D721Med (cell line): ENCODE measurements around the gene KCNT1.

Experiments
- DNase-seq: peaks from one replicate; pipeline ENCODE4 v3.0.0; 2011; ENCODE audit warnings: low spot score; ENCODE audit not compliant: insufficient read length
- FAIRE-seq: peaks from 2 replicates; lab custom pipeline; 2011; peaks lifted over from hg19 to GRCh38; lab: Jason Lieb, UNC
- TF ChIP-seq, protein P1 (sequence below): IDR thresholded peaks from 2 replicates; pipeline ENCODE4 v1.5.1; 2012; ENCODE audit warnings: mild to moderate bottlenecking, control low read depth; ENCODE audit not compliant: insufficient read depth; ENCODE audit errors: missing control alignments

Gene KCNT1

DNA sequence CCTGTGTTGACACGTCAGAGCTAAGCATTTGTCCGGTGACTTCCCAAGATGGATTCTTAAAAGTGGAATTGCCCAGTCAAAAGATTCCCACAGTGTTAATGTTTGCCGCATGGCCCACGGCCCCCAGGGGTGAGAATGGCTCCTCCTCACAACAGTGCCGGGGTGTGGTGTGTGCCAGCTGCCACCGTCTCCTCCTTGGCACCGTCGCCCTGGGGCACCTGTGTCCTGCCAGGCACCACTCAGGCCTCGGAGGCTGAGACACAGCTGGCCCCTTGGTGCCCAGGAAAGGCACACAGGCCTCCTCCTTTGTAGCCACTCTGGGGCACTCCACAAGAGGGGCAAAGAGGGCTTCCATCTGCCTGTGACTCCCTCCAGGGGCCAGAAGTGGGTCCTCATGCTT, 4.3 kb downstream of the KCNT1 start:
- TF ChIP-seq, protein P1, sequence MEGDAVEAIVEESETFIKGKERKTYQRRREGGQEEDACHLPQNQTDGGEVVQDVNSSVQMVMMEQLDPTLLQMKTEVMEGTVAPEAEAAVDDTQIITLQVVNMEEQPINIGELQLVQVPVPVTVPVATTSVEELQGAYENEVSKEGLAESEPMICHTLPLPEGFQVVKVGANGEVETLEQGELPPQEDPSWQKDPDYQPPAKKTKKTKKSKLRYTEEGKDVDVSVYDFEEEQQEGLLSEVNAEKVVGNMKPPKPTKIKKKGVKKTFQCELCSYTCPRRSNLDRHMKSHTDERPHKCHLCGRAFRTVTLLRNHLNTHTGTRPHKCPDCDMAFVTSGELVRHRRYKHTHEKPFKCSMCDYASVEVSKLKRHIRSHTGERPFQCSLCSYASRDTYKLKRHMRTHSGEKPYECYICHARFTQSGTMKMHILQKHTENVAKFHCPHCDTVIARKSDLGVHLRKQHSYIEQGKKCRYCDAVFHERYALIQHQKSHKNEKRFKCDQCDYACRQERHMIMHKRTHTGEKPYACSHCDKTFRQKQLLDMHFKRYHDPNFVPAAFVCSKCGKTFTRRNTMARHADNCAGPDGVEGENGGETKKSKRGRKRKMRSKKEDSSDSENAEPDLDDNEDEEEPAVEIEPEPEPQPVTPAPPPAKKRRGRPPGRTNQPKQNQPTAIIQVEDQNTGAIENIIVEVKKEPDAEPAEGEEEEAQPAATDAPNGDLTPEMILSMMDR, result no peak
- FAIRE-seq (no peak), DNase-seq (no peak)

DNA sequence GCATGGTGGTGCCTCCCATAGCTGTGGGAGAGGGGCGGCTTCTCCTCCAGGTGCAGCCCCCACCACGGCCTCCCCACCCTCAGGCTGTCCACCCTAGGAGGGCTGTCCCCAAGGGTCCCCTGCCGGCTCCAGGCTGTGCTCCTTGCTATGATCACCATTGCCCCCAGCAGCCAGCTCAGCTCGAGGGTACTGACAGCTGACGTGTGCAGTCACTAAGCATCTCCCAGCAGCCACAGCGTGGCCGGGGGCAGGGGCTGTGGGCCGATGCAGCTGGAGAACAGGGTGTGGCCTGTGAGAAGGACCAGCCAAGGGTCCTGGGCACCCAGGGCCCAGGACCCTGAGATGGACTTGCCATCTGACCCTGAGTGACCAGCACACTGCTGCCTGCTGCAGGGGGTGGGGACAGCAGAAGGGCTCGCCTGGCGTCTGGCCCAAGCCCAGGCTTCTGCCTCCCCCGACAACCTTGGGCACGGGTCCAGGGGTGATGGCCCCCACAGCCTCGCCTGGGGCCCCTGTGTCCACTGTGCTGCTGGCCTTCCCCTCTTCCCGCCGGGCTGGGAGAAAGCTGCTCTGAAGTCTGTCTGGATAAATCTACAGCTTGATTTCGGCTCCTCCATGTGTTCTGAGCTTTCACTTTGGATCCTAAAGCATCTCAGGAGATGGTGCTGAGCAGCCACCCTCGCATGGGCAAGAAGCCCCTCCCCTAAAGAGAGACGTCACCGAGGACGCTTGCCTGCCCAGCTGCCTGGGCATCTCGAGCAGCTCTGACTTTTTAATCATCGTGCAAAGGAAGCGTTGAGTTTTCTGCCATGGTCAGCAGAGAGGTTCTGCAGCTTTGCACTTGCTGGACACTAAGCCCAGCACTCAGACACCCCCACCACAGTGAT, 5.5 kb downstream of the KCNT1 start:
- no peak for FAIRE-seq
- DNase-seq, result no peak
- TF ChIP-seq, protein P1, result no peak

DNA sequence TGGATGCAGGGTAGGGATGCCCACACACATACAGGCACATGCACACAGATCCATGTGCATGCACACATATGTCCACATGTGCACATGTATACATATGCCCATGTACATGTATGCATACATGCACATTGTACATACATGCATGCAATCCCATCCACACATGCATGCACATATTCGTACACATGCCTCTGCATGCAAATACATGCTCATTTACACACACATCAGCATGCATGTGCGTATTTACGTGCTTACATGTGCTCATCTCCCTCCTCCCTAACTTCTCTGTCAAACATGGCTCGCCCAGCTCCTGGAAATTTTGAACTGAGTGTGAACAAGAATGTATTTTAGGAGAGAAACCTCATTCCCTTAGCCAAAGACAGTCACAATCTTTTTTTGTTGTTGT, 6.2 kb downstream of the KCNT1 start:
- FAIRE-seq, result no peak
- no peak for DNase-seq
- TF ChIP-seq, protein P1, result no peak

DNA sequence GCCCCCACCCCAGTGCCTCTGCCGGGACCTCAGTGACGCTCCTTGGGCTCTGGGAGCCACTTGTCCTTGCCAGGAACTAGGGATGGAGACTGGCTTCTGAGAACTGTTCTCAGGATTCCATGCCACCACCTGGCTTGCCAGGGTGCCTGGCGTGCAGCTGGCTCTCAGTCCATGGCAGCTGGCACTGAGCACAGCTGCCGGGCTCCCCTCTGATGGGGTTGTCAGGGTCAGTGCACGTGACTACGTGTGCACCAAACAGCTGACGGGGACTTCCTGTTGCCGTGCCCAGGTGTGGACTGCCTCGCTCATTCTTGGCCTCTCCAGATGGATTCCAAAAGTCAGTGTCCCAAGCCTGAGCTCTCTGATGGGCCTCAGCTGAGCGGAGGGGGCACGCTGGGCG, 9.4 kb downstream of the KCNT1 start:
- TF ChIP-seq, protein P1, result no peak
- FAIRE-seq (no peak), DNase-seq (no peak)

DNA sequence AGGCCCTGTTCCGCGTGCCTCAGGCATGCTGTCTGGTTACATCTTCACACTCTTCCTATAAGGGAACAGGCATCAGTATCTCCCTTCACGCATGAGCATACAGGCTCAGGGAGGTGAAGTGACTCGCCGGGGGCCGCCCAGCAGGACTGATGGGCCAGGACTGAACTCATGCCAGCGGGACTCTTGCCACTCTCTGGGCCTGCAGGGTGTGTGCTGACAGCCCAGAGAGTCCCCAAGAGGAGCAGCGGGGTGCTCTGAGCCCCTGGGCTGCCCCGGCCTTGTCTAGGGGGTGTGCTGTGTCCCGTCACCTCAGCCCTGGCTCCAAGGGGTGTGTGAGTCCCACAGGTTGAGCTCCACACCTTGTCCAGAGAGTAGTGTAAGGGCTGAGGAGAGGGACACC, 9.9 kb downstream of the KCNT1 start:
- TF ChIP-seq, protein P1, result no peak
- DNase-seq, result no peak
- no peak for FAIRE-seq

DNA sequence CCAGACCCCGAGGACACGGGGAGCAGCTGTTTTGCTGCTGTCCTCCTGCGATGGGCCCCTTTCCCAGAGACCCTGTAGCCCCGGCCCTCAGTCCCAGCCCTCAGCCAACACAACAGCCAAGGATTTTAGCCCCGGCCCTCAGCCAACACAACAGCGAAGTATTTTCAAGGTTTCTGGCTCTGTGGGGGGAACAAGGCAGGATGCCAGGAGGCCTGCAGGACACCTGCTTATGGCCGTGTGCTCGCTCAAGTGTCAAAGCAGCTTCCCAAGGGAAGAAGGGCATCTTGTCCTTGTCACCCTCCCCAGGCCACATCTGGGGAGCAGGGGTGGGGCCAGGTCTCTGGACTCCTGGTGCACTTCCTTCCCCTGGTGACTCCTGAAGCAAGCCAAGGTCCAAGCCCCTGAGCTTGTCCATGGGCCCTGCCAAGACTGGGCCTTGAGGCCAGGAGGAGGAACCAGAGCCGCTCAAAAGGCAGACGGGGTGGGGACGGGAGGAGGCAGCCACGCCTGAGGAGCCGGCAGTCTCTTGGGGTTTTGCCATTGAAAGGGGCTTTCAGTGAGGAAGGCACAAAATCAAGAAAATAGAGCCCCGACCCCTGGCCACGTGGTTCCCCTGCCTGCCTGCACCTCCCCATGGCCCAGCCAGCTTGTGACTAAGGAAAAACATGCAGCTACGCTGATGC, 10.8 kb downstream of the KCNT1 start:
- DNase-seq, result no peak
- no peak for FAIRE-seq
- TF ChIP-seq, protein P1, result no peak
